Lower leg skin (tissue), 4 donors: ENCODE measurements around the gene SPACA4. TPM values are rescaled to one million over a fixed set of nuclear protein-coding genes. Genes with fewer than 3 reads are reported as not detected.
A peak's percentile ranks its signal among the peaks of the same experiment; 100 is the strongest.

Source experiments
- DNase-seq, 2 donors: peaks; one replicate each; pipeline ENCODE4 v3.0.0-alpha.2; 2019; ENCODE audit warnings: low spot score in 2 of 2
- H3K4me3 ChIP-seq: fragments of 200-600 bp; sonication (generic); 2 replicates; pipeline ENCODE4 v1.5.1; 2017; ENCODE audit warnings: mild to moderate bottlenecking, low read depth; ENCODE audit not compliant: poor library complexity, severe bottlenecking
- POLR2A ChIP-seq, 2 donors: fragments of 450-650 bp; IDR thresholded peaks; one replicate each; pipeline ENCODE4 v1.6.1; 2016 to 2017; ENCODE audit warnings: antibody characterized with exemption in 2 of 2, mild to moderate bottlenecking in 1 of 2, moderate library complexity in 1 of 2
- WGBS, 2 donors: methylation state at CpG; one replicate each; pipeline ENCODE4 v1.1.5; 2018; 5-methylcytosine and 5-hydroxymethylcytosine counted together
- intact Hi-C: fragments of 100-400 bp; cut with DNase I; formaldehyde crosslinking; loops from one replicate; pipeline ENCODE4 v1.15.0; 2023; ENCODE audit warnings: low total_unique reads
- total RNA-seq, 4 donors: library from RNA; depleted of rRNA; stranded (reverse); fragments of >200 nt; gene quantifications; one replicate each; pipeline ENCODE4 v1.1.0, GENCODE V29; 2016
- TF ChIP-seq, protein P1 (sequence below), 3 donors: fragments of 450-650 bp; IDR thresholded peaks; one replicate each; pipeline ENCODE4 v1.5.1; 2016; ENCODE audit warnings: antibody characterized with exemption in 3 of 3, mild to moderate bottlenecking in 3 of 3, moderate library complexity in 2 of 3

Gene SPACA4
- total RNA-seq, 4 donors from 2014 or later: 1.7 to 2.1 TPM; not detected in 2

DNA sequence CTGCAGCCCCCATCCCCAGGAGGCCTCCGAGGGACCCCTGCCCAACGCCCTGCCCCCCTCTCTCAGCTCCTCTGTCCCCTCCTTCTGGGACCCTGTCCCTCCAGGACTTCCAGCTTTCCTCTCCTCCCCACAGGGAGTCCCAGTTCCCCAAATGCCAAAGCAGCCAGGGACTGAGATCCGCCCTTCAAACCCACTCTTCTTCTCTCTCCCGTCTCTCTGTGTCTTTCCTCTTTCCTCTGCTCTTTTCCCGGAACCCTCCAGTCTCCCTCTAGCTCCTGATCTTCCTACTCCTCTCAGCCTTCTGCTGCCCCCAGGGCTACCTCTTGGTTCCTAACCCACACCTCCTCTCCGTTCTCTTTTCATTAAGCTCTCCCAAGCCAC lies 39.1 kb downstream of the SPACA4 start:
- intact Hi-C loops: loop anchor here (10.0 kb wide), 2 partner anchors 139 to 189 kb away; partner anchors contain the start of gene HSD17B14
- DNase-seq: no peak
- H3K4me3 ChIP-seq: no peak overlapping the region
- WGBS, 2 donors: 0% methylated on average over 5 to 6 of the region's 6 CpGs
- no peak for TF ChIP-seq POLR2A (IDR thresholded peaks at IDR 0.05)

DNA sequence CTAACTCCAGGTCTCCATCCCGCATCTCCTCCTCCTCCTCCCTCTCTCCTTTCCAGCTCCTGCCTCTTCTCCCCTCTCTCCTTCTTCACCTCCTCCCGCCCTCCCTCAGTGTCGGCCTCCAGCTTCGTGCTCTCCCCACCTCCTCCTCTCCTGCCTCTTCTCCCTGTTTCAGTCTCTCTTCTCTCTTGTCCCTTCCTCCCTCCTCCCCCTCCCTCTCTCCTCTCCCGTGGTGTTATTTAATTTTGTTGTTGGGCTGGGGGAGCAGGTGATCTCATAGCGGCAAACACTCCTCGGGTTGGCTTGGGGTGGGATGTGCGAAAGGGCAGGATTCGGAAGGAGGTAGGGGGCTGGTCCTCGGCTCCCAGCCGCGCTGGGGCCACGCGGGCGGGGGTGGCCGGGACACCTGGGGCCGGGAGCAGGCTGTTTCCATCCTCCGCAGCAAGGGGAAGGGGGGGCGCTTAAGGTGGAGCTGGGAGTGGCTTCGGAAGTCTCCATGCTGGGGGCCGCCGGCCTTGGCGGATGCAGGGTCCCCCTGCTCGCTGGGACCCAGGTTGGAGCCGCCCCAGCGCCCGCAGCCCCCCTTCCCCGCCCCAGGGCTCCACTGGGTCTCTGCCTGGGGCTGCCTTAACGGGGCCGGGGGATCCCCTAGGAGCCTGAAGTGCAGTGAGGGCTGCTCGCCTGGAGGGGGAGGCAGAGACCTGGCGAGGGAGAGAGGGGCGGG lies 39.6 kb downstream of the SPACA4 start, which contains the start of gene CA11:
Gene CA11, minus strand, starts transcription at position 187 of the 721 bp plus-strand sequence. CDS start 555 bp downstream, outside the sequence.
- WGBS, 2 donors: 0% methylated on average over 15 to 32 of the region's 33 CpGs
- intact Hi-C loops: loop anchor here (10.0 kb wide), 2 partner anchors 139 to 189 kb away; partner anchors contain the start of gene HSD17B14
- peak within 1 kb of the TSS; percentile 33 for H3K4me3 ChIP-seq
- peak in 1 of 2 donors; percentile 98 for DNase-seq
- TF ChIP-seq, protein P1, sequence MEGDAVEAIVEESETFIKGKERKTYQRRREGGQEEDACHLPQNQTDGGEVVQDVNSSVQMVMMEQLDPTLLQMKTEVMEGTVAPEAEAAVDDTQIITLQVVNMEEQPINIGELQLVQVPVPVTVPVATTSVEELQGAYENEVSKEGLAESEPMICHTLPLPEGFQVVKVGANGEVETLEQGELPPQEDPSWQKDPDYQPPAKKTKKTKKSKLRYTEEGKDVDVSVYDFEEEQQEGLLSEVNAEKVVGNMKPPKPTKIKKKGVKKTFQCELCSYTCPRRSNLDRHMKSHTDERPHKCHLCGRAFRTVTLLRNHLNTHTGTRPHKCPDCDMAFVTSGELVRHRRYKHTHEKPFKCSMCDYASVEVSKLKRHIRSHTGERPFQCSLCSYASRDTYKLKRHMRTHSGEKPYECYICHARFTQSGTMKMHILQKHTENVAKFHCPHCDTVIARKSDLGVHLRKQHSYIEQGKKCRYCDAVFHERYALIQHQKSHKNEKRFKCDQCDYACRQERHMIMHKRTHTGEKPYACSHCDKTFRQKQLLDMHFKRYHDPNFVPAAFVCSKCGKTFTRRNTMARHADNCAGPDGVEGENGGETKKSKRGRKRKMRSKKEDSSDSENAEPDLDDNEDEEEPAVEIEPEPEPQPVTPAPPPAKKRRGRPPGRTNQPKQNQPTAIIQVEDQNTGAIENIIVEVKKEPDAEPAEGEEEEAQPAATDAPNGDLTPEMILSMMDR (IDR thresholded peaks at IDR 0.05): peak in 1 of 3 donors; percentile 79
- TF ChIP-seq POLR2A (IDR thresholded peaks at IDR 0.05): no peak

DNA sequence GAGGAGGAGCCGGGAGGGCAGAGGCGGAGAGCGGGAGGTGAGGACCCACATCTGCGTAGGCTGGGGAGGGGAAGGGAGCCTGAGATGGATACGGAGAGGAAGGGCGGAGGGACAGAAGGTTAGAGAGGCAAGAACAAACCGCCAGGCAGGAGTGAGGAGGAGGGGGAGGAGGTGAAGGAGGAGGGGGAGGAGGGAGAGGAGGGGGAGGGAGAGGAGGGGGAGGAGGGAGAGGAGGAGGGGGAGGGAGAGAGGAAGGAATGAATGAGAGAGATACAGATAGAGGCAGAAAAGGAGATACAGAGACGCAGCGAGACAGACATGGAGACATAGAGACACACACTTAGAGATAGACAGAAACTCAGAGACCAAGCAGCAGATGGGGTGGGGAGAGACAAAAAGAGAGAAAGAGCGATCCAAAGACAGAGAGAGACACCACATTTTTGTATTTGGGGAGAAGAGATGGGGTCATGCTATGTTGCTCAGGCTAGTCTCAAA lies 40.2 kb downstream of the SPACA4 start:
- intact Hi-C loops: loop anchor here (10.0 kb wide), 2 partner anchors 138 to 188 kb away; partner anchors contain the start of gene HSD17B14

DNA sequence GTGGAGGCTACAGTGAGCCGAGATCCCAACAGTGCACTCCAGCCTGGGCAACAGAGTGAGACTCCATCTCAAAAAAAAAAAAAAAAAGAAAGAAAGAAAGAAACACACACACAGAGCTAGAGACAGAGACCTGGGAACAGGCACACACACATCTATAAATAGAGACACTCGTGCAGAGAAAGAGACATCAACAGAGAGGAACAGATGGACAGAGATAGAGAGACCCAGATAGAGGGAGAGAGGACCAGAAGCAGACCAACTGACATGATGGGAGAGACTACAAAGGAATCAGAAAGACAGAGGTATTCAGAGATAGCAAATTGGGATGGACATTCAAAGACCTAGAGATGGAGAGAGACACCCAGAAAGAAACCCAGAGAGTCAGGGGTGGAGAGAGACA lies 41.6 kb downstream of the SPACA4 start:
- intact Hi-C loops: loop anchor here (10.0 kb wide), 2 partner anchors 137 to 187 kb away; partner anchors contain the start of gene HSD17B14
- TF ChIP-seq POLR2A (IDR thresholded peaks at IDR 0.05): no peak
- TF ChIP-seq, protein P1 (IDR thresholded peaks at IDR 0.05): no peak

More for the DNA sequence above, 40.2 kb downstream of the SPACA4 start:
- WGBS, 2 donors: 12 to 13% methylated on average over 9 to 10 of the region's 10 CpGs
- DNase-seq: no peak
- H3K4me3 ChIP-seq: no peak overlapping the region
- TF ChIP-seq POLR2A (IDR thresholded peaks at IDR 0.05): no peak
- TF ChIP-seq, protein P1 (IDR thresholded peaks at IDR 0.05): no peak

DNA sequence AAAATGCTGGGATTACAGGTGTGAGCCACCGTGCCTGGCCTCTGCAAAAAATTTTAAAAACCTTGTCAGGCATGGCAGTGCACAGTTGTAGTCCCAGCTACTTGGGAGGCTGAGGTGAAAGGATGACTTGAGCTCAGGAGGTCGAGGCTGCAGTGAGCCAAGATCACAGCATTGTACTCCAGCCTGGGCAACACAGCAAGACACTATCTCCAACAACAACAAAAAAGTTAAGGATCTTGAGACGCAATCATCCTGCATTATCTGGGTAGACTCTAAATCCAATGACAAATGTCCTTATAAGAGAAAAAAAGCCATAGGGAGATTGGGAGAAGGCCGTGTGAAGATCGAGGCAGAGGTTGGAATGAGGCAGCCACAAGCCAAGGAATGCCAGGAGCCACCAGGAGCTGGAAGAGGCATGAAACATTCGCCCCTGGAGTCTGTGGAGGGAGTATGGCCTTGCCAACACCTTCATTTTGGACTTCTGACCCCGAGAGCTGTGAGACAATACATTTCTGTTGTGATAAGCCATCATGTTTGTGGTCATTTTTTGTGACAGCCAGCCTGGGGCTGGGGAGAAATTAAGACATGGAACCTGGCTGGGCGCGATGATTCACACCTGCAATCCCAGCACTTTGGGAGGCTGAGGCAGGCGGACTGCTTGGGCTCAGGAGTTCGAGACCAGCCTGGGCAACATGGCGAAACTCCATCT lies 44.6 kb downstream of the SPACA4 start:
- TF ChIP-seq POLR2A (IDR thresholded peaks at IDR 0.05): no peak
- TF ChIP-seq, protein P1 (IDR thresholded peaks at IDR 0.05): no peak
- intact Hi-C loops: no loop called here
- H3K4me3 ChIP-seq: no peak overlapping the region
- DNase-seq: no peak
- 90 to 94% methylated on average over 12 of the region's 12 CpGs for WGBS, 2 donors

More for the DNA sequence above, 41.6 kb downstream of the SPACA4 start:
- no peak overlapping the region for H3K4me3 ChIP-seq
- no peak for DNase-seq
- 66 to 69% methylated on average over 2 of the region's 2 CpGs for WGBS, 2 donors

DNA sequence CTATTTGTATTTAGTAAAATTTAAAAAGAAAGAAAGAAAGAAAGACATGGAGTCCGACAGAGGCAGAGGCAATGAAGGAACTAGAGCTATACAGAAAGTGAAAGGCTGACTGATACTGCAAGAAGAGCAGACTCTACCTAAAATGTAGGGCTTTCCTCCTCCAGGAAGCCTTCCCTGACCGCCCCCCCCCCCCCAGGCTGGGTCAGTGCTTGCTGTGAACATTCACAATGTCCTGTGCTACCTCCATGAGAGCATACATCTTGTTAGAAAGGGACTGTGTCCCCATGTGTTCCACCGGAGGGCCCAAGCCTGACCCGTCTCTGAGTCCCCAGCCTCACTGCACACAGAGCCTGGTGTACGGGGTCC lies 45.1 kb downstream of the SPACA4 start:
- no peak overlapping the region for H3K4me3 ChIP-seq
- TF ChIP-seq POLR2A (IDR thresholded peaks at IDR 0.05): no peak
- TF ChIP-seq, protein P1 (IDR thresholded peaks at IDR 0.05): no peak
- 87 to 89% methylated on average over 3 to 5 of the region's 5 CpGs for WGBS, 2 donors
- intact Hi-C loops: no loop called here
- no peak for DNase-seq
